HG03457 (cell line): Measurements from ENCODE around the gene GCK.
"Not testable (repeated sequence)": the region's sequence is repeated elsewhere in the genome, so short reads cannot be mapped to it uniquely, and the experiment has no call there.

Source experiments
- ATAC-seq: cut with Tn5 transposase; IDR thresholded peaks from one replicate; pipeline ENCODE4 v1.9.1; 2021; ENCODE audit warnings: moderate number of reproducible peaks; ENCODE audit not compliant: unreplicated experiment

GCK gene

DNA sequence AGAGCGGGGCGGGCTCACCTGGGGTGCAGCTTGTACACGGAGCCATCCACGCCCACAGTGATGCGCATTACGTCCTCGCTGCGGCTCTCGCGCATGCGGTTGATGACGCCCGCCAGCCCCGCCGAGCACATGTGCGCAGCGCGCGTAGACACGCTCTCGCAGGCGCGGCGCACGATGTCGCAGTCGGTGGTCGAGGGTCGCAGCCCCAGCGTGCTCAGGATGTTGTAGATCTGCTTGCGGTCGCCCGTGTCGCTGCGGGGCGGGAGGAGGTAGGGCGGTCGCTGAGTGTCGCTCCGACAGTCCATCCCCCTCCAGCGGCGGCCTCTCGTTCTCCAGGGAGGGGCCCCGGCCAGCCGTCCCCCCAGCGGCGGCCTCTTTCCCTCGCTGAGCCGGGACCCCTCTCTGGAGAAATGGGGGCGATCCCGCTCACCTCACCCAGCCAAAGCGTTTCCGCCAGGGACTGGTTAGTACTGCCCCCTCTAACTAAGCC, 43.7 kb downstream of the GCK start:
- no peak for ATAC-seq

GRCh38 chr7:44144968-44145478, 44.2 kb downstream of the GCK start:
- ATAC-seq, result no peak

GRCh38 chr7:44144426-44144967, 44.7 kb downstream of the GCK start:
- no peak for ATAC-seq

DNA sequence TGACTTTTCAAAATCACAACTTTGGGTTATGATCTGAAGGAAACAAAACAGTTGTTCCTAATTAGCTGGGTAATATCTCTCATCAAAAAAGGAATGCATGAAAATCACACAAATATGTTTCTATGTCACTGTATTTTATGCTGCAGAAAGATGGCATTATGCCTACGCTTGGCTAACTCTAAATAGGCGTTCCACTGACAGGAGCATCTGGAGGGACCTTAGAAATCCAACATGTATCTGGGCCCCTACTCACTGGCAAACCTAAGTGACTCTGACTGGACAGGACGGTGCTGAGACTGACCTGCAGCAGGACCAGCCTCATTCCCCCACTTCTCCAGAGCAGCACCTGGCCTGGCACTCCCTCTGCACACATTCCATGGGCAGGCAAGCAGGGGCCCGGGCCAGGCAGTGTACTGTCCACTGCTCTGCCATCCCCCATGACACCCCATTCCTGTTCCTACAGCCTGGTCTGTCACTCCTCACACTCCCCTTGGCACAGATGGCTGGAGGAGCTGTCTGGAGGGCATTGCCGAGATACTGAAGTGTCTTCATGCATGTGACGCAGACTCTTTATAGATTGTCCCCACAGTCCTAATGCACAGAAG, 45.5 kb downstream of the GCK start:
- ATAC-seq, result no peak

- no peak for ATAC-seq
These were observed 47.2 kb downstream of the GCK start for GRCh38 chr7:44142028-44142427.

- no peak for ATAC-seq
These were observed 47.9 kb downstream of the GCK start, which contains the start of gene MYL7 for GRCh38 chr7:44141221-44141850. Gene MYL7, minus strand, starts transcription at chr7:44141332. Its CDS starts 27 bp downstream, at chr7:44141305.

GRCh38 chr7:44140341-44140740, 48.9 kb downstream of the GCK start:
- ATAC-seq, result no peak

- no peak for ATAC-seq
These were observed 49.8 kb downstream of the GCK start for GRCh38 chr7:44139311-44140010.

- no peak for ATAC-seq
These were observed 50.5 kb downstream of the GCK start for GRCh38 chr7:44138698-44139097.

DNA sequence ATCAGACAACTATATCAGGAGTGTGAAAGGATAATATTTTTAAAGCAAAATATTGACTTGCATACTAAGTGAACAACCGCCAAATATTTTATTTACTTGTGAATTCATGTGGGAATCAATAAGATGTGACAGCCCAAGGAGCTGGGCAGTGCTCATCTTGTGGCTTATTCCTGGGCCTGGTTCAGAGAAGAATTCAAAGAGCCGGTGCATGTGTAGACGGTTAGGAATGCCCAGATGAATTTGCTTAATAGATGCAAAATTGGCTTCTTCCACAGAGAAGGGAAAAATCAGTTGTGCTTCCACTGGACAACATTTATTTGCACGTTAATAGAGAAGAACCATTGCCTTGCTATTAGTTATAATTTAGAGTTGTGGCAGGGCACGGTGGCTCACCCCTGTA, 52.5 kb downstream of the GCK start:
- ATAC-seq, result no peak

DNA sequence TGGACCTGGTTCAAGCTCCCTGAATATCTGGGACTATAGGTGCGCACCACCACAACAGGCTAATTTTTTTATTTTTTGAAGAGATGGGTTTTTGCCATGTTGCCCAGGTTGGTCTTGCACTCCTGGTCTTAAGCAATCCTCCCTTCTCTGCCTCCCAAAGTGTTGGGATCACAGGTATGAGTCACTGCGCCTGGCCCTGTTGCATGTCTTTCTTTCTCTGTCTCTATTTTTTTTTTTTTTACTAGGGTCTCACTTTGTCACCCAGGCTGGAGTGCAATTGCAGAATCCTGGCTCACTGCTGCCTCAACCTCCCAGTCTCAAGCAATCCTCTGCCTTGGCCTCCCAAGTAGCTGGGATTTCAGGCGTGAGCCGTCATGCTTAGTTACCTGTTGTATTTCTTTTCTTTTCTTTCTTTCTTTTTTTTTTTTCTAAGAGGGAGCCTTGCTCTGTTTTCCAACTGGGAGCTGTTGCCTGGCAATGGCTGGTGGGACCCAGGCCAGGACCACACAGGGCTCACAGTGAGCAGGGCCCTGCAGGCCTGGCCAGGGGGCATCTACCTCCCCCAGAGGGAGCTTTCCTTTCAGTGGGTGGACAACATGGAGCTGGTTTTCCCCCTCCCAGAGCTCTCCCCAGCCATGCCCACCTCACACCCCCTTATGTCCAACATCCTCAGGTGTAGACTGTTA, 54.2 kb downstream of the GCK start:
- ATAC-seq, result no peak

GRCh38 chr7:44133295-44133694, 55.9 kb downstream of the GCK start:
- no peak for ATAC-seq

DNA sequence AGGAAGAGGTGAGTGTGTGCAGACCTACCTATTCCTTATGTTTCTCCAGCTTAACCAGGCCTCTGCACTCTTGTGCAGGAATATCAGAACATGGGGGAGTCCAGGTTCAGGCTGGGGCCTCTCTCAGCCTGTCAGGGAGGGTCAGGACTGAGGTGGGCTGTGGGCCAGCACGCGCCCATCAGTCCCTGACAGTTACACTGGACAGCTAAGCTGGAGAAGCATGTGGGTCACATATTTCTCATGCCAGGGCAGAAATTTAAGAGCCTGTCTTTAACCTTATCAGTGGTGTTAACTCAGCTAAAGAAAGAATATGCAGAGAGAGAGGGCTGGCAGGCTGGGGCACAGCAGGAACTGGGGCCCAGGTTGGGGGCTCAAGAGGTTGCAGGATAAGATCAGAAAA, 57.2 kb downstream of the GCK start:
- ATAC-seq, result no peak

GRCh38 chr7:44131173-44132029, 57.8 kb downstream of the GCK start:
- ATAC-seq, result no peak

DNA sequence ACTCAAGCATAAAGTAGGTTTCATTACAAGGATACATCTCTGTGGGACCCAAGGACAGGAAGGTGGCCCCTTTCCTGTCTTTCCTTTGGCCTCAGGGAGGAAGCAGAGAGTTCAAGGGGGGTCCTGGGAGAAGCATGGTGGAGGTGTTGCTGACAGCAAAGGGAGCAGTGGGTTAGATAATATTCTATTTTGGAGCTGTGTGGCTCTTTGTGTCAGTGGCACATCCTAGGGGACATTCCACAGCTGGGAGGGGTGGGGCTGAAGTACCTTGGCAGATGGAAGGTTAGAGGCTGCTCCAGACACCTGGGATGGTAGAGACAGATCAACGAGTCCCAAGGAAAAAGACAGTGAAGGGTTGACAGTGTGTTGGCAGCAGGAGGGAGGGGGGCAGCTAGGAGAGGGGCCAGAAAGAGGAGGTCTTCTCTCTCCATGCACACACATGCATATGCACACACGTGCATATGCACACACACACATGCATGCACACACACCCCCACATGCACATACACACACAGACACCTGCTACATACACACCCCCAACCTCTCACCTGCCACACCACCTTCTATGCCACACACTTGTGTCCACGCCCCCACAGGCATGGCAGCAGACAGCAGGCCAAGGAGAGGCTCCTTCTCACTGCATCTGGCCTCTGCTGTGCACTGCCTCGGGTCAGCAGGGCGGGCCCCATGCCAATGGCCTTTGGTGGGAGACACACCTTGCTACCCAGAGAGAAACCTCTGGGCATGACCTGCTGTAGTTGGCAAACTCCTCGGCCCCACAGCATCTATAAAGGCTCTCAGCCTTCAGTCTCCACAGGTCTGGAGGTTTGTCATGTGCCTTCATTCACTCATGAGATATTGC, 60.3 kb downstream of the GCK start:
- no peak for ATAC-seq

DNA sequence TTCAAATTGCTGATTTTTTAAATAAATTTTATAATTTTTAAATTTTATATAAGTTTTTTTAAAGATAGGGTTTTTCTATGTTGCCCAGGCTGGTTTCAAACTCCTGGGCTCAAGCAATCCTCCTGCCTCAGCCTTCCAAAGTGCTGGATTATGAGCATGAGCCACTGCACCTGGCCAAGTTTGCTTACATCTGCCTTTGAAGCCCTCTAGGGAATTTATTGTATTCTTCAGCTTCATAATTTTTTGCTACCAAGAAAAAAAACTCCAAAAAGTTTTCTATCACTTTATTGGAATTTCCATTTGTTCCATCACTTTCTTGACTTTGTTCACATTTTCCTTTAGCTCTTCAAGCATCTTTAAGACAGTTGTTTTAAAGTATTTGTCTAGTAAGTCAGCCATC, 62.1 kb downstream of the GCK start:
- no peak for ATAC-seq

GRCh38 chr7:44126574-44126973, 62.7 kb downstream of the GCK start:
- ATAC-seq, result not testable (repeated sequence)

DNA sequence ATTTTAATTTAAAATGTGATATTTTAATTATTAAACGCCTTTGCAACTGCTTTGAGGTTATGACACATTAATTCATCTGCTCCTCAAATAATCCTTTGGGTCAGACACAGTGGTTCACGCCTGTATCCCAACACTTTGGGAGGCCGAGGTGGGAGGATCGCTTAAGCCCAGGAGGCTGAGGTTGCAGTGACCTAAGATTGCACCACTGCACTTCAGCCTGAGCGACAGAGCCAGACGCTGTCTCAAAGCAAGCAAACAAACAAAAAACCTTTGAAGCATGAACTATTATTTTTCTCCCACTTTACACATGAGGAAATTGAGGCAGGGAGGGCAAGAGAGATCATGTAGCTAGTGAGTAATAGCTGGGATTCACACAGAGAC, 64.4 kb downstream of the GCK start:
- ATAC-seq, result no peak
